SU-DHL-6 (cell line): ENCODE results near the gene CLSTN2.

ENCODE experiments used
- H2AFZ ChIP-seq: fragments of 200-600 bp; sonication (generic); 2 replicates; pipeline ENCODE4 v1.6.1; 2014; ENCODE audit warnings: low read depth, mild to moderate bottlenecking, moderate library complexity, mixed read lengths, antibody characterized with exemption, low read length; ENCODE audit not compliant: severe bottlenecking
- H3F3A ChIP-seq: fragments of 200-600 bp; shearing (Covaris generic); 2 replicates; pipeline ENCODE4 v1.6.0; 2016; ENCODE audit warnings: antibody characterized with exemption, mild to moderate bottlenecking; ENCODE audit not compliant: insufficient read depth
- H3K27ac ChIP-seq: fragments of 200-600 bp; sonication (generic); 2 replicates; pipeline ENCODE4 v1.5.1; 2016; ENCODE audit warnings: low read depth, mild to moderate bottlenecking, low read length, moderate library complexity, mixed read lengths
- H3K27me3 ChIP-seq: fragments of 200-600 bp; sonication (generic), shearing (Covaris generic); 2 replicates; pipeline ENCODE4 v1.6.0; 2014; ENCODE audit warnings: mild to moderate bottlenecking, low read length
- H3K36me3 ChIP-seq: fragments of 200-600 bp; sonication (generic); 2 replicates; pipeline ENCODE4 v1.6.1; 2014; ENCODE audit warnings: mild to moderate bottlenecking, low read length, mixed read lengths
- H3K4me2 ChIP-seq: fragments of 300-600, 200-600 bp; shearing (Covaris generic), sonication (generic); 2 replicates; pipeline ENCODE4 v1.6.0; 2014; ENCODE audit warnings: low read length, low read depth, mild to moderate bottlenecking; ENCODE audit not compliant: poor library complexity, severe bottlenecking
- H3K4me3 ChIP-seq: fragments of 200-600 bp; sonication (generic); 2 replicates; pipeline ENCODE4 v1.5.1; 2014; ENCODE audit warnings: antibody characterized with exemption, low read length, mild to moderate bottlenecking, mixed read lengths; ENCODE audit not compliant: insufficient read depth, poor library complexity, severe bottlenecking
- H3K79me2 ChIP-seq: fragments of 200-600 bp; sonication (generic); 2 replicates; pipeline ENCODE4 v1.6.1; 2014; ENCODE audit warnings: mild to moderate bottlenecking, low read length, moderate library complexity; ENCODE audit not compliant: insufficient read depth
- H3K9ac ChIP-seq: fragments of 200-600 bp; sonication (generic); 2 replicates; pipeline ENCODE4 v1.7.0; 2014; ENCODE audit warnings: mild to moderate bottlenecking, low read length
- H3K9me2 ChIP-seq: fragments of 200-600 bp; sonication (generic); replicated peaks from 2 replicates; pipeline ENCODE4 v1.6.1; 2014; ENCODE audit warnings: low read length; ENCODE audit not compliant: insufficient read depth
- H3K9me3 ChIP-seq: fragments of 200-600 bp; sonication (generic); 2 replicates; pipeline ENCODE4 v1.6.1; 2014; ENCODE audit warnings: low read length, mixed read lengths; ENCODE audit not compliant: insufficient read depth
- H4K20me1 ChIP-seq: fragments of 200-600 bp; sonication (generic); 2 replicates; pipeline ENCODE4 v1.6.1; 2014; ENCODE audit warnings: low read depth, mild to moderate bottlenecking, antibody characterized with exemption, low read length, moderate library complexity, mixed read lengths
- CTCF ChIP-seq: fragments of 200-600 bp; sonication (generic); IDR thresholded peaks from one replicate; pipeline ENCODE4 v1.5.1; 2017; ENCODE audit warnings: antibody characterized with exemption, mild to moderate bottlenecking, low read length, moderate library complexity; ENCODE audit not compliant: insufficient read depth, poor library complexity, severe bottlenecking
- EZH2phosphoT487 ChIP-seq: fragments of 200-600 bp; sonication (generic), shearing (Covaris generic); conservative IDR thresholded peaks from 2 replicates; pipeline ENCODE4 v1.6.1; 2018; ENCODE audit warnings: mild to moderate bottlenecking, antibody characterized with exemption, low read length, moderate library complexity, mixed read lengths

Gene CLSTN2

DNA sequence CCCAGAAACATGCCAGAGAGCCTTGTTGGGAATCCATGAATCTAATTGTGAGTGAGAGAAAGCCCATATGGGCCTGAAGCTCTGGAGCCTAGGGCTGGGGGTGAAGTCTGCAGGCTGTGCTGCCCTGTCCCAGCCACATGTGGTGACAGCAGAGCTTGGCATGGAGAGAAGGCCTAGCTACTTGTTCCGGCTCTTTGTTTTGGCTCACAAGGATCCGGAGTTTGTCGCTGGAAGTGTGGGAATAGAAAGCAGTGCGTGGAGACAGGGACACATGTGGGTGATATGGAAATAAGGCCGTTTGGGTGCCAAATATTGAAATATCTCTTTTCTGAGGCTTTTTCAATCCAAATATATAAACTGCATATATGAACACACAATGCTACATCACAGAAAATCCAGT, 78.2 kb downstream of the CLSTN2 start:
- H3K9me2 ChIP-seq, result no peaks in the 10 kb centered on the region
- TF ChIP-seq EZH2phosphoT487, result no peak
- TF ChIP-seq CTCF, result no peak
- H3K4me2 ChIP-seq, result no peak overlapping the region
- H4K20me1 ChIP-seq, result no peaks in the 10 kb centered on the region
- no peak overlapping the region for H3K9ac ChIP-seq
- no peaks in the 10 kb centered on the region for H3K27me3 ChIP-seq
- no peaks in the 10 kb centered on the region for H3F3A ChIP-seq
- no peaks in the 10 kb centered on the region for H3K36me3 ChIP-seq
- no peak overlapping the region for H3K27ac ChIP-seq
- no peaks in the 10 kb centered on the region for H3K79me2 ChIP-seq
- no peak overlapping the region for H2AFZ ChIP-seq
- no peaks in the 10 kb centered on the region for H3K9me3 ChIP-seq
- no peak overlapping the region for H3K4me3 ChIP-seq

GRCh38 chr3:140014831-140015495, 80.0 kb downstream of the CLSTN2 start:
- Histone ChIP-seq H3K36me3 (no peaks in the 10 kb centered on the region), H3K9me3 (no peaks in the 10 kb centered on the region), H3K79me2 (no peaks in the 10 kb centered on the region), H3K4me3 (no peak overlapping the region), H3F3A (no peaks in the 10 kb centered on the region), H2AFZ (no peak overlapping the region), H4K20me1 (no peaks in the 10 kb centered on the region), H3K4me2 (no peak overlapping the region), H3K9ac (no peak overlapping the region), H3K27me3 (no peaks in the 10 kb centered on the region), H3K9me2 (no peaks in the 10 kb centered on the region), H3K27ac (no peak overlapping the region)
- TF ChIP-seq EZH2phosphoT487 (no peak), CTCF (no peak)

DNA sequence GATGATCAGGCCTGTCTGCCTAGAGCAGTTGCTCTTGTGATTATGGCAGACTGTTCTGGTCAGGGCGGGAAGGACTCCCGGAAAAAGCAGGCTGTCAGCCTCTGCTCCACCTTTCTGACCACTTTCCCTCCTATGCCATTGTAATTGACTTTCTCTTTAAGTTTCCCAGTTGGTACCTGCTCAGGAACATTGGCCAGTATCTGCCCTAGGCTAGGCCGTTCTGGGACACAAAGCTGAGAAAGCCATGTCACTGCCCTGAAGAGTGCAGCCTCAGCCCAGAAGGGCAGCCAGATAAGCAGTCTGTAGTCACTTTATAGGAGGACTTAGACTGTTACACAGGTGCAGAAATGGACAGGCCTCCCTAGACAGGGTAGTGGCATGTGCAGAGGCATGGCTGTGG, 80.8 kb downstream of the CLSTN2 start:
- no peak for TF ChIP-seq EZH2phosphoT487
- TF ChIP-seq CTCF, result no peak
- Histone ChIP-seq H3K9me2 (no peaks in the 10 kb centered on the region), H2AFZ (no peak overlapping the region), H3K4me3 (no peak overlapping the region), H3K27ac (no peak overlapping the region), H3K9me3 (no peaks in the 10 kb centered on the region), H3K27me3 (no peaks in the 10 kb centered on the region), H3K4me2 (no peak overlapping the region), H3F3A (no peaks in the 10 kb centered on the region), H3K9ac (no peak overlapping the region), H3K36me3 (no peaks in the 10 kb centered on the region), H3K79me2 (no peaks in the 10 kb centered on the region), H4K20me1 (no peaks in the 10 kb centered on the region)
